Neural cell (in vitro differentiated cells): Measurements from ENCODE around the gene ETNK1. TPM values are rescaled to one million over a fixed set of nuclear protein-coding genes. Genes with fewer than 3 reads are reported as not detected.

ENCODE experiments used
- H2AFZ ChIP-seq: fragments of 200-600, 300-800 bp; sonication (generic), shearing (Covaris generic); 2 replicates; pipeline ENCODE4 v1.6.0; 2014; ENCODE audit warnings: low read depth, mild to moderate bottlenecking, antibody characterized with exemption, low read length, moderate library complexity
- H3F3A ChIP-seq: fragments of 200-600 bp; shearing (Covaris generic); 2 replicates; pipeline ENCODE4 v1.6.1; 2016; ENCODE audit warnings: mild to moderate bottlenecking, moderate library complexity, mixed read lengths, antibody characterized with exemption, low read length; ENCODE audit not compliant: insufficient read depth, poor library complexity, severe bottlenecking
- H3K27ac ChIP-seq: fragments of 200-600, 300-800 bp; sonication (generic), shearing (Covaris generic); 2 replicates; pipeline ENCODE4 v1.5.1; 2014; ENCODE audit warnings: mild to moderate bottlenecking, low read length, moderate library complexity
- H3K27me3 ChIP-seq: fragments of 300-800, 200-600 bp; sonication (generic), shearing (Covaris generic); 2 replicates; pipeline ENCODE4 v1.6.0; 2014; ENCODE audit warnings: mild to moderate bottlenecking, low read depth, low read length, moderate library complexity; ENCODE audit not compliant: insufficient read depth
- H3K36me3 ChIP-seq: fragments of 300-800, 200-600 bp; sonication (generic), shearing (Covaris generic); 2 replicates; pipeline ENCODE4 v1.5.1; 2014; ENCODE audit warnings: mild to moderate bottlenecking, antibody characterized with exemption, low read length, moderate library complexity; ENCODE audit not compliant: insufficient read depth
- H3K4me2 ChIP-seq: fragments of 300-800, 200-600 bp; sonication (generic), shearing (Covaris generic); 2 replicates; pipeline ENCODE4 v1.6.0; 2014; ENCODE audit warnings: mild to moderate bottlenecking, low read length
- H3K4me3 ChIP-seq: fragments of 300-800, 200-600 bp; sonication (generic), shearing (Covaris generic); 2 replicates; pipeline ENCODE4 v1.5.1; 2014; ENCODE audit warnings: mild to moderate bottlenecking, low read length, moderate library complexity
- H3K79me2 ChIP-seq: fragments of 200-600 bp; shearing (Covaris generic); replicated peaks from 2 replicates; pipeline ENCODE4 v1.6.0; 2014; ENCODE audit warnings: mild to moderate bottlenecking, low read length, moderate library complexity; ENCODE audit not compliant: insufficient read depth
- H3K9ac ChIP-seq: fragments of 300-800, 200-600 bp; sonication (generic), shearing (Covaris generic); 2 replicates; pipeline ENCODE4 v1.6.1; 2016; ENCODE audit warnings: mild to moderate bottlenecking, low read length, mixed read lengths
- H3K9me2 ChIP-seq: fragments of 200-600 bp; shearing (Covaris generic); 2 replicates; pipeline ENCODE4 v1.6.1; 2016; ENCODE audit warnings: mild to moderate bottlenecking, low read length, mixed read lengths; ENCODE audit not compliant: insufficient read depth
- H3K9me3 ChIP-seq: fragments of 200-600, 300-800 bp; sonication (generic), shearing (Covaris generic); 2 replicates; pipeline ENCODE4 v1.6.1; 2016; ENCODE audit warnings: mild to moderate bottlenecking, mixed run types, low read length, moderate library complexity, mixed read lengths
- H4K20me1 ChIP-seq: fragments of 200-600 bp; shearing (Covaris generic); 2 replicates; pipeline ENCODE4 v1.6.1; 2016; ENCODE audit warnings: mild to moderate bottlenecking, mixed run types; ENCODE audit not compliant: insufficient read depth
- EP300 ChIP-seq: fragments of 450-650 bp; conservative IDR thresholded peaks from 2 replicates; pipeline ENCODE4 v1.6.1; 2014; ENCODE audit warnings: antibody characterized with exemption, mild to moderate bottlenecking, moderate library complexity; ENCODE audit not compliant: poor library complexity, severe bottlenecking
- EZH2 ChIP-seq: fragments of 200-600, 300-800 bp; shearing (Covaris generic), sonication (generic); IDR thresholded peaks from 2 replicates; pipeline ENCODE4 v1.6.1; 2014; ENCODE audit warnings: antibody characterized with exemption, low read length, borderline replicate concordance, mild to moderate bottlenecking; ENCODE audit not compliant: insufficient read depth, poor library complexity, severe bottlenecking
- MXI1 ChIP-seq: fragments of 450-650 bp; conservative IDR thresholded peaks from 2 replicates; pipeline ENCODE4 v1.6.1; 2014; ENCODE audit warnings: antibody characterized with exemption, mild to moderate bottlenecking; ENCODE audit not compliant: poor library complexity, severe bottlenecking
- POLR2AphosphoS5 ChIP-seq: IDR thresholded peaks from 2 replicates; pipeline ENCODE4 v1.6.1; 2012
- RAD21 ChIP-seq: fragments of 450-650 bp; conservative IDR thresholded peaks from 2 replicates; pipeline ENCODE4 v1.6.1; 2014; ENCODE audit warnings: antibody characterized with exemption, mild to moderate bottlenecking, moderate library complexity
- SMC3 ChIP-seq: fragments of 450-650 bp; conservative IDR thresholded peaks from 2 replicates; pipeline ENCODE4 v1.6.1; 2014; ENCODE audit warnings: antibody characterized with exemption, mild to moderate bottlenecking, moderate library complexity; ENCODE audit not compliant: poor library complexity
- TAF1 ChIP-seq: IDR thresholded peaks from 2 replicates; pipeline ENCODE4 v1.6.1; 2012; ENCODE audit warnings: low read depth
- polyA plus RNA-seq: library from polyadenylated mRNA; depleted of rRNA; stranded (reverse); fragments of >200 nt; gene quantifications from 2 replicates; pipeline ENCODE4 v1.2.3, GENCODE V29; 2014
- TF ChIP-seq, protein P1 (sequence below): IDR thresholded peaks from 2 replicates; pipeline ENCODE4 v1.6.1; 2012; ENCODE audit warnings: borderline replicate concordance
- TF ChIP-seq, protein P2 (sequence below): fragments of 450-650 bp; IDR thresholded peaks from 2 replicates; pipeline ENCODE4 v1.5.1; 2014; ENCODE audit warnings: antibody characterized with exemption, mild to moderate bottlenecking, moderate library complexity; ENCODE audit not compliant: poor library complexity, severe bottlenecking

ETNK1 gene
- polyA plus RNA-seq, 1 donor from 2014 or later: 78.5 TPM

DNA sequence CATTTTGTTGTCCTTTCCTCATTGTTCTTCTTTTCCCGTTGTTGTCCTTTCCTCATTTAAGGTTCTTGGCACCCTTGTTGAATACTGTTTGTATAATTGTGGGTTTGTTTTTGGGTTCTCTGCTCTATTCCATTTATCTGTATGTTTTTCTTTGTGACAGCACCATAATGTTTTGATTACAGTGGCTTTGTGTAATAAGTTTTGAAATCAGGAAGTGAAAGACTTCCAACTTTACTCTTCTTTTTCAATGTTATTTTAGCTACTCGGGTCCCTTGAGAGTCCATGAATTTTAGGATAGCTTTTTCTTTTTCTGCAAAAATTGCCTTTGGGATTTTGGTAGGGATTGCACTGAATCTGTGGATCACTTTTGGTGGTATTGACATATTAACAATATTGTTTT, 28.1 kb downstream of the ETNK1 start:
- H3K4me2 ChIP-seq: no peak overlapping the region
- H3K27me3 ChIP-seq: no peaks in the 10 kb centered on the region
- H3K9ac ChIP-seq: no peak overlapping the region
- H3K27ac ChIP-seq: no peak overlapping the region
- H3K9me3 ChIP-seq: no peaks in the 10 kb centered on the region
- peaks cover 7% of the 10 kb centered on the region for H3K36me3 ChIP-seq
- TF ChIP-seq RAD21: no peak
- no peak for TF ChIP-seq SMC3
- TF ChIP-seq TAF1: no peak
- TF ChIP-seq EP300: no peak
- no peak for TF ChIP-seq EZH2
- TF ChIP-seq POLR2AphosphoS5: no peak
- no peak for TF ChIP-seq MXI1
- TF ChIP-seq, protein P1, sequence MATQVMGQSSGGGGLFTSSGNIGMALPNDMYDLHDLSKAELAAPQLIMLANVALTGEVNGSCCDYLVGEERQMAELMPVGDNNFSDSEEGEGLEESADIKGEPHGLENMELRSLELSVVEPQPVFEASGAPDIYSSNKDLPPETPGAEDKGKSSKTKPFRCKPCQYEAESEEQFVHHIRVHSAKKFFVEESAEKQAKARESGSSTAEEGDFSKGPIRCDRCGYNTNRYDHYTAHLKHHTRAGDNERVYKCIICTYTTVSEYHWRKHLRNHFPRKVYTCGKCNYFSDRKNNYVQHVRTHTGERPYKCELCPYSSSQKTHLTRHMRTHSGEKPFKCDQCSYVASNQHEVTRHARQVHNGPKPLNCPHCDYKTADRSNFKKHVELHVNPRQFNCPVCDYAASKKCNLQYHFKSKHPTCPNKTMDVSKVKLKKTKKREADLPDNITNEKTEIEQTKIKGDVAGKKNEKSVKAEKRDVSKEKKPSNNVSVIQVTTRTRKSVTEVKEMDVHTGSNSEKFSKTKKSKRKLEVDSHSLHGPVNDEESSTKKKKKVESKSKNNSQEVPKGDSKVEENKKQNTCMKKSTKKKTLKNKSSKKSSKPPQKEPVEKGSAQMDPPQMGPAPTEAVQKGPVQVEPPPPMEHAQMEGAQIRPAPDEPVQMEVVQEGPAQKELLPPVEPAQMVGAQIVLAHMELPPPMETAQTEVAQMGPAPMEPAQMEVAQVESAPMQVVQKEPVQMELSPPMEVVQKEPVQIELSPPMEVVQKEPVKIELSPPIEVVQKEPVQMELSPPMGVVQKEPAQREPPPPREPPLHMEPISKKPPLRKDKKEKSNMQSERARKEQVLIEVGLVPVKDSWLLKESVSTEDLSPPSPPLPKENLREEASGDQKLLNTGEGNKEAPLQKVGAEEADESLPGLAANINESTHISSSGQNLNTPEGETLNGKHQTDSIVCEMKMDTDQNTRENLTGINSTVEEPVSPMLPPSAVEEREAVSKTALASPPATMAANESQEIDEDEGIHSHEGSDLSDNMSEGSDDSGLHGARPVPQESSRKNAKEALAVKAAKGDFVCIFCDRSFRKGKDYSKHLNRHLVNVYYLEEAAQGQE: no peak
- TF ChIP-seq, protein P2, sequence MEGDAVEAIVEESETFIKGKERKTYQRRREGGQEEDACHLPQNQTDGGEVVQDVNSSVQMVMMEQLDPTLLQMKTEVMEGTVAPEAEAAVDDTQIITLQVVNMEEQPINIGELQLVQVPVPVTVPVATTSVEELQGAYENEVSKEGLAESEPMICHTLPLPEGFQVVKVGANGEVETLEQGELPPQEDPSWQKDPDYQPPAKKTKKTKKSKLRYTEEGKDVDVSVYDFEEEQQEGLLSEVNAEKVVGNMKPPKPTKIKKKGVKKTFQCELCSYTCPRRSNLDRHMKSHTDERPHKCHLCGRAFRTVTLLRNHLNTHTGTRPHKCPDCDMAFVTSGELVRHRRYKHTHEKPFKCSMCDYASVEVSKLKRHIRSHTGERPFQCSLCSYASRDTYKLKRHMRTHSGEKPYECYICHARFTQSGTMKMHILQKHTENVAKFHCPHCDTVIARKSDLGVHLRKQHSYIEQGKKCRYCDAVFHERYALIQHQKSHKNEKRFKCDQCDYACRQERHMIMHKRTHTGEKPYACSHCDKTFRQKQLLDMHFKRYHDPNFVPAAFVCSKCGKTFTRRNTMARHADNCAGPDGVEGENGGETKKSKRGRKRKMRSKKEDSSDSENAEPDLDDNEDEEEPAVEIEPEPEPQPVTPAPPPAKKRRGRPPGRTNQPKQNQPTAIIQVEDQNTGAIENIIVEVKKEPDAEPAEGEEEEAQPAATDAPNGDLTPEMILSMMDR: no peak
- H4K20me1 ChIP-seq: no peaks in the 10 kb centered on the region
- H2AFZ ChIP-seq: no peak overlapping the region
- peaks cover 38% of the 10 kb centered on the region for H3K79me2 ChIP-seq
- H3F3A ChIP-seq: no peaks in the 10 kb centered on the region
- no peak overlapping the region for H3K4me3 ChIP-seq
- H3K9me2 ChIP-seq: no peaks in the 10 kb centered on the region

DNA sequence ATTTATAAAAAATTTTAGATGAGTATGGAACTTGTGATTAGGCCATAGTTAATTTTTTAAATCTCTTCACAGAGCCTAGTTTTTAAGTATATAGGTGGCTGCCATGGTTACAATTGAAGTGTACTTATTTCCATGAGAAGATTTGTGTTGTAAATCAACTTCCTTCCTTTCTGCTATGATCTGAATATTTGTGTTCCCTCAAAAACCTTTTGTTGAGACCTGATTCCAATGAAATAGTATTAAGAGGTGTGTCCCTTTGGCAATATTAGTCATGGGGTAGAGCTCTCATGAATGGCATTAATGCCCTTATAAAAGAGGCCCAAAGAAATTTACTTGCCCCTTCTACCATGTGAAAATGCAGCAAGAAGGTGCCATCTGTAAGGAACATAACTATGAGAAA, 28.8 kb downstream of the ETNK1 start:
- H3K9me2 ChIP-seq: no peaks in the 10 kb centered on the region
- no peak overlapping the region for H3K27ac ChIP-seq
- no peak overlapping the region for H3K4me2 ChIP-seq
- H3K9me3 ChIP-seq: no peaks in the 10 kb centered on the region
- H3K9ac ChIP-seq: no peak overlapping the region
- no peaks in the 10 kb centered on the region for H3F3A ChIP-seq
- no peak overlapping the region for H3K4me3 ChIP-seq
- H4K20me1 ChIP-seq: no peaks in the 10 kb centered on the region
- no peak overlapping the region for H2AFZ ChIP-seq
- TF ChIP-seq EZH2: no peak
- no peak for TF ChIP-seq TAF1
- TF ChIP-seq, protein P1: no peak
- TF ChIP-seq MXI1: no peak
- TF ChIP-seq SMC3: no peak
- TF ChIP-seq, protein P2: no peak
- TF ChIP-seq EP300: no peak
- TF ChIP-seq POLR2AphosphoS5: no peak
- no peak for TF ChIP-seq RAD21
- peaks cover 7% of the 10 kb centered on the region for H3K36me3 ChIP-seq
- H3K27me3 ChIP-seq: no peaks in the 10 kb centered on the region
- H3K79me2 ChIP-seq: peaks cover 34% of the 10 kb centered on the region
